NK-92 (cell line): Measurements from ENCODE around the gene ACO2.
A peak's percentile ranks its signal among the peaks of the same experiment; 100 is the strongest.
"Not testable (repeated sequence)": the region's sequence is repeated elsewhere in the genome, so short reads cannot be mapped to it uniquely, and the experiment has no call there.

ENCODE experiments used
- DNase-seq: peaks from one replicate; lab custom pipeline; 2025; ENCODE audit not compliant: unreplicated experiment; lab: John Stamatoyannopoulos, UW

The ACO2 gene

GRCh38 chr22:41468381-41469217 is at the start of gene ACO2, which contains the start of gene PHF5A:
Gene ACO2, plus strand, starts transcription at chr22:41469117. Its CDS starts 30 bp downstream, at chr22:41469147.
Gene PHF5A, minus strand, starts transcription at chr22:41468692. Its CDS starts 39 bp downstream, at chr22:41468653.
- peak; percentile 78 for DNase-seq

GRCh38 chr22:41425660-41426365 is 43.1 kb upstream of the ACO2 start:
- DNase-seq: no peak

- no peak for DNase-seq
These were observed 39.5 kb upstream of the ACO2 start for GRCh38 chr22:41429232-41429950.

- DNase-seq: no peak
These were observed 39.0 kb upstream of the ACO2 start for GRCh38 chr22:41429951-41430332.

- DNase-seq: no peak
These were observed 37.3 kb upstream of the ACO2 start for GRCh38 chr22:41431656-41432055.

GRCh38 chr22:41433480-41433879 is 35.4 kb upstream of the ACO2 start:
- DNase-seq: not testable (repeated sequence)

GRCh38 chr22:41434361-41435003 is 34.4 kb upstream of the ACO2 start:
- DNase-seq: not testable (repeated sequence)

- DNase-seq: no peak
These were observed 33.4 kb upstream of the ACO2 start for GRCh38 chr22:41435560-41435959.

- DNase-seq: no peak
These were observed 32.4 kb upstream of the ACO2 start for GRCh38 chr22:41436322-41437113.

- no peak for DNase-seq
These were observed 31.7 kb upstream of the ACO2 start for GRCh38 chr22:41437198-41437597.

- not testable (repeated sequence) for DNase-seq
These were observed 28.4 kb upstream of the ACO2 start for GRCh38 chr22:41440511-41440910.

GRCh38 chr22:41442240-41442792 is 26.6 kb upstream of the ACO2 start:
- no peak for DNase-seq

GRCh38 chr22:41444360-41445128 is 24.4 kb upstream of the ACO2 start:
- DNase-seq: no peak

GRCh38 chr22:41445129-41446056 is 23.5 kb upstream of the ACO2 start:
- DNase-seq: no peak

- no peak for DNase-seq
These were observed 22.8 kb upstream of the ACO2 start for GRCh38 chr22:41446057-41446501.

- DNase-seq: peak; percentile 28
These were observed 22.1 kb upstream of the ACO2 start, which contains the start of gene TOB2 for GRCh38 chr22:41446639-41447434. Gene TOB2, minus strand, starts transcription at chr22:41446801. Its CDS starts 9,456 bp downstream, at chr22:41437345.
